ENCODE data around the gene MTG2. TPM values are rescaled to one million over a fixed set of nuclear protein-coding genes. Genes with fewer than 3 reads are reported as not detected.

The MTG2 gene
- total and polyA plus RNA-seq, 2 donors = 10.3 to 25.8 TPM

GRCh38 chr20:62225820-62226635 lies 43.2 kb downstream of the MTG2 start:
- Histone ChIP-seq H3K4me3 (ENCODE audit: low read depth, low read length) (no peak overlapping the region), H3K4me1 (ENCODE audit: insufficient read depth) (no peaks in the 10 kb centered on the region), H3K27ac (ENCODE audit: low read depth) (no peak overlapping the region), H3K36me3 (ENCODE audit: insufficient read depth) (no peaks in the 10 kb centered on the region)
- DNase-seq (ENCODE audit: extremely low spot score) = no peak
- WGBS = 77% methylated on average over 17 of the region's 17 CpGs

GRCh38 chr20:62226707-62227590 lies 44.1 kb downstream of the MTG2 start:
- DNase-seq (ENCODE audit: extremely low spot score) = no peak
- no peak overlapping the region for H3K4me3 ChIP-seq (ENCODE audit: low read depth, low read length)
- H3K4me1 ChIP-seq (ENCODE audit: insufficient read depth) = no peaks in the 10 kb centered on the region
- H3K27ac ChIP-seq (ENCODE audit: low read depth) = no peak overlapping the region
- no peaks in the 10 kb centered on the region for H3K36me3 ChIP-seq (ENCODE audit: insufficient read depth)
- 62% methylated on average over 24 of the region's 24 CpGs for WGBS

DNA sequence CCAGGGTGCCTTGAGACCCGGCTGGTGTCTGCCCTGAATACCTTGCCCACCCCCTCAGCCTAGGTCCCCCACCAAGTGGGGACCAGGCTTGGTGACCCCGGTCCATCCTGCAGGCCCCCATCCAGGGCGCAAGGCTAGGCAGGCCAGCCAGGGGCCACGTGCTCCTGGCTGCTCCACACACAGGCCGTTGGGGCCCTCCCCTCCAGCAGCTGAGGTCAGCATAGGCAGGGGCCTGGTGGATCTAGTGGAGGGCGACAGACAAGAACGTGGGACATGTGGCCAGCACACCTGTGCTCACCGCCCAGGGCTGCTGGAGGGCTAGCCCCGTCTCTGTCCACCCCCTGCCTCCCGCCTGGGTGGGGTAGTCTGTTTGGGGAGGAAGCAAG lies 44.8 kb downstream of the MTG2 start:
- H3K36me3 ChIP-seq (ENCODE audit: insufficient read depth) = no peaks in the 10 kb centered on the region
- 54% methylated on average over 10 of the region's 10 CpGs for WGBS
- DNase-seq (ENCODE audit: extremely low spot score) = no peak
- H3K4me1 ChIP-seq (ENCODE audit: insufficient read depth) = no peaks in the 10 kb centered on the region
- H3K27ac ChIP-seq (ENCODE audit: low read depth) = no peak overlapping the region
- no peak overlapping the region for H3K4me3 ChIP-seq (ENCODE audit: low read depth, low read length)

DNA sequence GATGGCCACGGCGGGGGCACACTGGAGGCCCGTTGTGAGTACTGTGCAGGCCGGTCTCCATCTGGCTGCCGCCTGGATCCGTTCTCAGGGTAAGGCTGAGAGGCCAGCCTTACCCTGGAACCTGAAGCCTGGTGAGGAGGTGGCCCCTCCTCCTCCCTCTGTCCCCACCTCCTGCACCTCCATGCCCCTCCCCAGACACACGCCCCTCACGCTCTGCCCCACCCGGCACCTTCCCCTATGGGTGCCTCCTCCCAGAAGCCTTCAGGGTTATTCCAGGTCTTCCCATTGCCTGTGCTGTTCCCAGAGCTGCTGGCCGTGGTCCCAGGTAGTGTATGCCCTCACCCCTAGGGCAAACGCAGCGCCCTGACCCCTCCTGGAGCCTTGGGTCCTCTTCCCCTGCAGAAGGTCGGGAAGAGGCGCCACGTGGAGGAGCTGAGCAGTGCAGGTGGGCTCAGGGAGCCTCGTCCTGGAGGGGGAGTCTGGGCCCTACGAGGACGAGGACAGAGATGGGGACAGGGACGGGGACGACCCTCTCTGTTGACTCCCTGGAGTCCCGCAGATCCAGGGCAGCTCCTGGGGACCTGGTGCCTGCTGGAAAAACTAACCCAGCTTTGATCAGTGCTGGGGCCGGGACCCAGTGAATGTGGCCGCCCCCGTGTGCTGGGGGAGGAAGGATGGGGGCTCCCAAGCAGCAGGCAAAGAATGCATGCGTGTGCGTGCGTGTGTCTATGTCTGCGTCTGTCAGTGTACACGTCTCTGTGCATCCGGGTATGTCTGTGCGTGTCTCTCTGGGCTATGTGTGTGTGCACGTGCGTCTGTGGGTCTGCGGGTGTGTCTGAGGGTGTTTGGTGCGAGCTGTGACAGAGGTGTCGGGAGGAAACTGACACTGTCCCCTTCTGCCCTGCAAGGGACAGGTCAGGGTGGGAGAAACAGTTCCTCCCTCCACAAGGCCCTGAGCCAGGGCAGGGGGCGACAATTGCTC lies 45.4 kb downstream of the MTG2 start:
- Histone ChIP-seq H3K4me1 (ENCODE audit: insufficient read depth) (no peaks in the 10 kb centered on the region), H3K27ac (ENCODE audit: low read depth) (no peak overlapping the region), H3K36me3 (ENCODE audit: insufficient read depth) (no peaks in the 10 kb centered on the region), H3K4me3 (ENCODE audit: low read depth, low read length) (no peak overlapping the region)
- DNase-seq (ENCODE audit: extremely low spot score) = no peak
- WGBS = 41% methylated on average over 37 of the region's 37 CpGs

DNA sequence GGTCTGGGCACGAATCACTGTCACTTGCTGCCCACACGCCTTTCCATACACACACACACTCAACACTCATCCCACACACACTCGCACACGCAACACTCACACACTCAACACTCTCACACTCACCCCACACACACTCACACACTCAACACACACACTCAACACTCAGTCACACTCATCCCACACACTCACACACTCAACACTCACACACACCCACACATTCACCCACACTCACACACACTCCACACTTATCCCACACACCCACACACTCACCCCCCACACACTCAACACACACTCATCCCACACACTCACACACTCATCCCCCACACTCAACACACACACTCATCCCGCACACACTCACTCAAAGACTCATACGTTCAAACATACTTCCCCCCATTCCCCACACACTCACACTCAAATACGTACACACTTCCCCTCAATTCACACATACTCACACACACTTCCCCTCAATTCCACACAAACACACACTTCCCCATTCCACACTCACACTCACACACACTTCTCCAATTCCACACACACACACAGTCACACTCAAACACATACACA lies 46.2 kb downstream of the MTG2 start:
- H3K4me3 ChIP-seq (ENCODE audit: low read depth, low read length) = no peak overlapping the region
- WGBS = 78% methylated on average over 7 of the region's 7 CpGs
- no peaks in the 10 kb centered on the region for H3K4me1 ChIP-seq (ENCODE audit: insufficient read depth)
- no peak overlapping the region for H3K27ac ChIP-seq (ENCODE audit: low read depth)
- no peaks in the 10 kb centered on the region for H3K36me3 ChIP-seq (ENCODE audit: insufficient read depth)
- no peak for DNase-seq (ENCODE audit: extremely low spot score)

GRCh38 chr20:62229667-62230066 lies 46.8 kb downstream of the MTG2 start:
- Histone ChIP-seq H3K27ac (ENCODE audit: low read depth) (no peak overlapping the region), H3K36me3 (ENCODE audit: insufficient read depth) (no peaks in the 10 kb centered on the region), H3K4me3 (ENCODE audit: low read depth, low read length) (no peak overlapping the region), H3K4me1 (ENCODE audit: insufficient read depth) (no peaks in the 10 kb centered on the region)
- DNase-seq (ENCODE audit: extremely low spot score) = no peak
- WGBS = 72% methylated on average over 4 of the region's 4 CpGs

DNA sequence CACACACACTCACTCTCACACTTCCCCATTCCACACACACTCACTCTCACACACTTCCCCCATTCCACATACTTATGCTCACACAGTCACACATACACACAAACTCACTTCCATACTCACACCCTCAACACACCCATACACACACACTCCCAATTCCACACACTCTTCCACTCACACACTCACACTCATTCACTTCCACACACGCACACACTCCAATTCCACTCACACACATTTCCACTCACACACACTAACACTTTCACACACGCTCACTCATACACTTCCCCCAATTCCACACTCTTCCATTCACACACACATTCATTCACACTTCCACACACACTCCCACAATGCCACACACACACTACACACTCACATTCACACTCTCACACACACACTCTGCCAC lies 47.4 kb downstream of the MTG2 start:
- Histone ChIP-seq H3K4me1 (ENCODE audit: insufficient read depth) (no peaks in the 10 kb centered on the region), H3K4me3 (ENCODE audit: low read depth, low read length) (no peak overlapping the region), H3K36me3 (ENCODE audit: insufficient read depth) (no peaks in the 10 kb centered on the region), H3K27ac (ENCODE audit: low read depth) (no peak overlapping the region)
- WGBS = 94% methylated on average over 2 of the region's 2 CpGs
- no peak for DNase-seq (ENCODE audit: extremely low spot score)

- Histone ChIP-seq H3K4me1 (ENCODE audit: insufficient read depth) (no peaks in the 10 kb centered on the region), H3K4me3 (ENCODE audit: low read depth, low read length) (no peak overlapping the region), H3K27ac (ENCODE audit: low read depth) (no peak overlapping the region), H3K36me3 (ENCODE audit: insufficient read depth) (no peaks in the 10 kb centered on the region)
- 90% methylated on average over 10 of the region's 10 CpGs for WGBS
- no peak for DNase-seq (ENCODE audit: extremely low spot score)
Measured at GRCh38 chr20:62230696-62231095, 47.9 kb downstream of the MTG2 start.

- H3K36me3 ChIP-seq (ENCODE audit: insufficient read depth) = no peaks in the 10 kb centered on the region
- no peaks in the 10 kb centered on the region for H3K4me1 ChIP-seq (ENCODE audit: insufficient read depth)
- H3K27ac ChIP-seq (ENCODE audit: low read depth) = no peak overlapping the region
- 87% methylated on average over 6 of the region's 6 CpGs for WGBS
- no peak for DNase-seq (ENCODE audit: extremely low spot score)
- H3K4me3 ChIP-seq (ENCODE audit: low read depth, low read length) = no peak overlapping the region
Measured at GRCh38 chr20:62231292-62231691, 48.5 kb downstream of the MTG2 start.

- no peak for DNase-seq (ENCODE audit: extremely low spot score)
- Histone ChIP-seq H3K27ac (ENCODE audit: low read depth) (no peak overlapping the region), H3K4me3 (ENCODE audit: low read depth, low read length) (no peak overlapping the region), H3K36me3 (ENCODE audit: insufficient read depth) (no peaks in the 10 kb centered on the region), H3K4me1 (ENCODE audit: insufficient read depth) (no peaks in the 10 kb centered on the region)
- 84% methylated on average over 7 of the region's 7 CpGs for WGBS
Measured at GRCh38 chr20:62232194-62232593, 49.4 kb downstream of the MTG2 start.

DNA sequence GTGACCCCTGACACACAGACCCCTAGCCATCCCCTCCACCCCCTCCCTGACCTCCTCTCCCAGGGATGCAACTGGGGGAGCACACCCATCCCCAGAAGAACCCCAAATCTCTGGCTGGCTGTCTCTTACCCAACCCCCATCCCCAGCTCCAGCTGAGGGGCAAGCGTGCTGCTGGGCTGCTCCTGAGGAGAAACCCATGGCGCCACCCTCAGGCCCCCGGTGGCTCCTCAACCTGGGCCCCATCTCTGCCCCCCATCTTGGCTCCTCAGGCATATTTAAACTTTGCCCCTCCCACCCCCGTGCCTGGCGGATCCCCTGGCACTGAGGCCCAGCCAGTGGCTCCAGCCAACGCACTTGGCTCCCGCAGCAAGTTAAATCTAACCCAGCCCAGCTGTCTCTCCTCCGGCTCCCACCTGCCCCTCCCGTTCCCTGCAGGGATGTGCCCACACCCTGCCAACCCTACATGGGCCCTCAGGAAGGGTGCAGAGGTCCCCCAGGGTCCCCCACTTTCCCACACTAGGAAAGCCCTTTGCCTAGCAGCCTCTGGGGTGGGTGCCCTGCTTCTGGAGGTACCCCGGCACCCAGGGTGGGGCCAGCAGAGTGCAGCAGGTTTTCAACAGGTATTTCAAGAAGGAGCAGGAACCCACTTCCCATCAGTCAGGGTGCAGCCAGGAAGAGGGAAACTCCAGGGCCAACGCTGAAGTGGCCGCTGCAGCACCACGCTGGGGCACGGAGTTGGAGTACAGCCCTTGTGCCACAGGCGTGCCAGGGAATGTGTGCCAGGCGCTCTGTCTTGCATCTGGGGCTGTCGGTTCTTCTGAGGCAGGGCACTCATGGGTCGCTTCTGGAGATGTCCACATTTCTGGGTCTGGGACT lies 50.2 kb downstream of the MTG2 start:
- no peaks in the 10 kb centered on the region for H3K36me3 ChIP-seq (ENCODE audit: insufficient read depth)
- 66% methylated on average over 18 of the region's 18 CpGs for WGBS
- DNase-seq (ENCODE audit: extremely low spot score) = no peak
- H3K4me3 ChIP-seq (ENCODE audit: low read depth, low read length) = no peak overlapping the region
- no peak overlapping the region for H3K27ac ChIP-seq (ENCODE audit: low read depth)
- H3K4me1 ChIP-seq (ENCODE audit: insufficient read depth) = no peaks in the 10 kb centered on the region

- no peak for DNase-seq (ENCODE audit: extremely low spot score)
- H3K27ac ChIP-seq (ENCODE audit: low read depth) = no peak overlapping the region
- H3K4me3 ChIP-seq (ENCODE audit: low read depth, low read length) = no peak overlapping the region
- H3K4me1 ChIP-seq (ENCODE audit: insufficient read depth) = no peaks in the 10 kb centered on the region
- 93% methylated on average over 4 of the region's 4 CpGs for WGBS
- H3K36me3 ChIP-seq (ENCODE audit: insufficient read depth) = no peaks in the 10 kb centered on the region
Measured at GRCh38 chr20:62233684-62234083, 50.9 kb downstream of the MTG2 start.

Measured in urinary bladder (tissue), 4 donors.